Right kidney (tissue), 1 donor: ENCODE measurements around the gene FYCO1.

Source experiments
- DNase-seq: peaks from one replicate; pipeline ENCODE4 v3.0.0-alpha.2; 2016

Gene FYCO1

GRCh38 chr3:45942051-45942825, 53.4 kb downstream of the FYCO1 start:
- no peak for DNase-seq

DNA sequence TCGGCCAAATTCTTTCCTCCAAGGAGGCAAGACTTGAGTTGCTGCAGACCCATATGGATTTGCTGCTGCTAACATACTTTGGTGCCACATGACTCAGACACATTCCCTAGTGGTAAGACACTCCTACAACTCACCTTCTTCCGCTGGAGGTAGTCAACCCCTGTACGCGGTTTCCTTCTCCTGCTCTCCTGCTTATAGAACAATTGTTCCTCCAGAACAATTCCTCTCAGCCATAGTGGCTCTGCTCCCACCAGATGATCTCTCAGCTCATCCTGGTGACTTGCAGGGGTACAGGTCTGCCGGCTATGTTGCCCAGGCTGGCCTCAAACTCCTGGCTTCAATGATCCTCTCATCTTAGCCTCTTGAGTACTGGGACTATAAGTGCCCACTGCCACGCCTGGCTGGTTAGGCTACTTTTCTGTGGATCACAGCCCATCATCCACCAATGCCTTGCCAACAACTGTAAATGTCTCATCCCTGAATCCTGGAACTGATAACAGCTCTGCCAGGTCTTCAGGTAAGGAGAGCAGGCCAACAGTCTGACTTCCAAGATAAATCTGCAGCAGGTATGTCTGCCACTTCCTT, 54.8 kb downstream of the FYCO1 start:
- no peak for DNase-seq

GRCh38 chr3:45940004-45940780, 55.4 kb downstream of the FYCO1 start:
- no peak for DNase-seq

GRCh38 chr3:45939341-45939771, 56.3 kb downstream of the FYCO1 start:
- no peak for DNase-seq

DNA sequence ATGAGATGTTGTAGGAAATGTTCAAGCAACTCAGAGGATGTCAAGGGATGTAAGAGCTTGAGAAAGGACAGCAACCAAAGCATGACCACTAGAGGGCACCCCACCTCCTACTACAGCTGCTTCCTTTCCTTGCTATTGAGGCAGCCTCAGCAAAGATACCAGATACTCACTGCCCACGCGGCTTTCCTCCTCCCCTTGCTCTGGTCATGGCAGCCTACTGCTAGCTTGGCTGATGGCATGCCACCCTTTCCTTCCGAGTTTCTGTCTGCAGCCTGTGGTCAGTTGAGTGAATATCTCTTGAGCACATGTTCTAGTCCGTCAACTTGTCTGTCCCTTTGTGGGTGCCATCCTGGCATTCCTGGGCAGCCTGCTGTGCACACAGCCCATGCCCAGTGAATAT, 56.8 kb downstream of the FYCO1 start:
- DNase-seq, result peak; percentile 29

DNA sequence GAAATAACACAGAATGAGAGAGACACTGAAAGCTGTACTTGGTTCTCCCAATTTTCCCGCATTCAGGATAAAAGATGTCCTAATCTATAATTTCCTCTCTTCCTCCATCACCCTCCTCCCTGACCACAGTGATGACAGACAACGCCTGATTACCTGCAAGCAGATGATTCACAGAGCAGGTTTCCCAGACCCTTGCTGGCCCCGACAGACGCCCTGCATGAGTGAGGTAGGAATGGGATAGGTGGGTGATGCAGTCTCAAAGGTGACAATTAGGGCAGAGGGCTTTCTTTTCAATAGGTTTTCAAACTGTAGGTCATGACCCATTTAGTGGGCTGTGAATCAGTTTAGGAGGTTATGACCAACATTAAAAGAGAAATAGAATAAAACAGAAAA, 57.6 kb downstream of the FYCO1 start:
- DNase-seq, result no peak

GRCh38 chr3:45937206-45938042, 58.2 kb downstream of the FYCO1 start:
- DNase-seq, result no peak

GRCh38 chr3:45936261-45936660, 59.4 kb downstream of the FYCO1 start:
- no peak for DNase-seq

DNA sequence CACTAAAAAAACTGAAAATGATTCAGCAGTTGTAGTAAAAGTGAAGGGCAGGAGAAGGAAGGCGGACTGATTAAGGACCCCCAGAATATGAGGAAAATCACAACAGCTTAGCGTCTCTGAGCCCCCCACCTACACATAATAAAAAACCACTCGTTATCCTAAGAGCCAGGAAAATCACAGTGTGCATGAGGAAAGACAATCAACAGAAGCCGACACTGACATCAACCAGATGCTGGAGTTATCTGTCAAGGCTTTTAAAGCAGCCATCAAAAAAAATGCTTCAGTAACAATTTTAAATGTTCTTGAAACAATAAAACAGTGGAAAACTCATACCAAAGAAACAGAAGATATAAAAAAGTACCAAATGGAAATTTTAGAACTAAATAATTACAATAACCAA, 62.0 kb downstream of the FYCO1 start:
- DNase-seq, result no peak

GRCh38 chr3:45932112-45932511, 63.5 kb downstream of the FYCO1 start:
- DNase-seq, result no peak

- DNase-seq, result no peak
Observed at GRCh38 chr3:45931496-45931895, 64.1 kb downstream of the FYCO1 start.

DNA sequence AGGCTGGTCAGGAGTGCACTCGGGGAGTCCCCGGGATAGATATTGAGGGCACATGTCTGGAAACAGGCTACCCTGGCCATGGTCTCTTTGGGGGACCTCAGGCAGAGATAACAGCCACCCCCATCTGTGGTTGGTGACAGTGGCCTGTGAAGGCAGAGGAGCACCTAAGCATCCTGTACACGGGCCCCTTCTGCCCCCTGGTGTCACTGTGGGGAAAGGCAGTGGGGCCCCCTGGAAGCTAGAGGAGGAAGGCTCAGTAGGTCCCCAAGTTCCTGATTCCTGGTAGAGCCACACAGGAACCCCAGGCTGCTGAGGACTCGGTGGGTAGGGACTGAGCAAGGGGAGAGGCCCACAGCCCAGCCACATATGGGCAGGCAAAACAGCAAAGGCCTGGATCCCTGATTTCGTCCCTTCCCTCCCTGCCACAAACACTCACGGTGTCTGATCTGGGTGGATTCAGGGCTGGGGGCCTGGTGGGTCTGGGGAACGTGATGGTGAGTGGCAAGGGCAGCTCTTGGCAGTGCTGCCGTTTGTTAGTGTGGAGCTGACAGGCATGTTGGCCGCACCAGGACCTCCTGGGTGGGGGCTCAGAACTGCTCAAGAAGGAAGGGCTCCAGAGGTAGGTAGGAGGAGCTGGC, 66.5 kb downstream of the FYCO1 start:
- no peak for DNase-seq

- DNase-seq, result no peak
Observed at GRCh38 chr3:45927881-45928280, 67.7 kb downstream of the FYCO1 start.

GRCh38 chr3:45923755-45924154, 71.9 kb downstream of the FYCO1 start:
- DNase-seq, result no peak

DNA sequence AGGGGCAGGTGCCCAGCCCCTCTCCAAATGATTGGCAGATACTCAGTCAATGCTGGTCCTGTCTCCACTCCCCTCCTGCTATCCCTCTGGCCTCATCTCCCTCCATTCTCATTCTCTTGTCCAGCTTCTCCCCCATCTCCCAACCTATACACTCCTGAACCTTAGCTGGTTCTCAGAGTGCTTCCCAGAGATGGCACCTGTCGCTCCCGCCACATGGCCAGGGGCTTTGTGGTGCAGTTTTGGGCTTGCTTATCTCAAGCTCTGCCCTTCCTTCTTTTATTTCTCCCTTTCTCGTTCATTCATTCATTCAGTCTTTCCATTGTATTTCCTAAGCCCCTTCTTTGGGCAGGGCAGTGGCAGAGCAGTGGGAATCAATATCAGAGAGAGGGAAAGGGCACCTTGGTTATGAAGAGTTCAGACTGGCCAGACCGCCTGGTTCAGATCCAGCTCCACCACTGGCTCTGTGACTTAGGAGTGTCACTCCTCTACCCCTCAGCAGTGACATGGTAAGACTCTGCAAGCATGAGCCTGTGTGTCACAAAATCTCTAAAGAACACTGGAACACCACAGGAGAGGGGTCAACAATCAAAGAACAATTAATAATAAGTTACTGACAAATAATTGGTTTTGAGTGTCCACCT, 72.6 kb downstream of the FYCO1 start:
- DNase-seq, result no peak

DNA sequence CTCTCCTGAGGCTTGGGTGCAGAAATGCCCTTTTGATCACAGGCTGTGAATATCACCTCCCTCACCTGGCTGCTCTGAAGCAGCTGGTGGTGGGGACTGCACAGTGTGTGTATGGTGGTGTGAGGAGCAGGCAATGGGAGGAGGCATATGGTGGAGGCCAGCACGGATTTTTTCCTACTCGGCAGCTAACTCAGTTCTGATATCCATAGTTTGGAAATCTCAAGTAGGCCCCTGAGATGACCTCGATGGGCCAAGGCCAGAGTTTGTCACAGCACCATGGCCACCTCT, 73.6 kb downstream of the FYCO1 start:
- no peak for DNase-seq

DNA sequence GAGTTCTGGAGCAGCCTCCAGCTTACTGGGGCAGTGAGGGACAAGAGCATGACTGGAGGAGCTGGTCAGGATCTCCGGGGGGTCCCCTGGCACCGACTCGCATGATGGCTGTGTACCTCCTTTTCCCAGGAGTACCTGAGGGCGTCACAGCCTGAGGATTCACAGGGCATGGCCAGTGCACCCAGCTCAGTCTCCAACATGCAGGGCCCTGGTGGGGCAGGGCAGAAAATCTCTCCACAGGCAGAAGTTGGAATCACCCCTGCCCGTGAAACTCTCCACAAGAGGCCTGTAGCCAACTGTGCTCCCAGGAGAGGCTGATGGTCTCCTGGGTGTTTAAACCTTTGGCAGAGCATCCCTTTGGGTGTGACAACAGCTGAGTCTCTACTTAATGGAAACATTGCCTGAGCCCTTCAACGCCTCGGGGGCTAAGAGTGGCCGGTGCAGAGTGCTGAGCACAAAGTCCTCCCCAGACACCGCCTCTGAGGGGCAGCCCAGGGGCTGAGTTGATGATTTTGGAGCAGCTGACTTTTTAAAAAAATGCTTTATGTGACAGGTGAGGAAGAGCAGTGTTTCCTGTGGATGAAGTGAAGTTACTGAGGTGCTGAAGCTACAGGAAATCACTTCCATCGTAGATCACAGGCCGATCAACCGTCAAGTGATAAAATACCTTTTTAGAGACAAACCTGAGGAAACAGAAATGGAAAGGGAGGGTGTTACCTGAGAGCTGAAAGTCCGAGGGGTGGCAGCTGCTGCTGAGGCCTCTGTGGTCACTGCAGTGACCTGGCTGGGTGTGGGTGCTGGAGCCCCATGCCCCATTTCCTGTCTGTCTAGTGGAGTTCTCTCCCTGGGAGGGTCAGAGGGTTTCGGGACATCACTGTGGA, 74.2 kb downstream of the FYCO1 start:
- no peak for DNase-seq

- DNase-seq, result no peak
Observed at GRCh38 chr3:45917146-45917898, 78.3 kb downstream of the FYCO1 start.

DNA sequence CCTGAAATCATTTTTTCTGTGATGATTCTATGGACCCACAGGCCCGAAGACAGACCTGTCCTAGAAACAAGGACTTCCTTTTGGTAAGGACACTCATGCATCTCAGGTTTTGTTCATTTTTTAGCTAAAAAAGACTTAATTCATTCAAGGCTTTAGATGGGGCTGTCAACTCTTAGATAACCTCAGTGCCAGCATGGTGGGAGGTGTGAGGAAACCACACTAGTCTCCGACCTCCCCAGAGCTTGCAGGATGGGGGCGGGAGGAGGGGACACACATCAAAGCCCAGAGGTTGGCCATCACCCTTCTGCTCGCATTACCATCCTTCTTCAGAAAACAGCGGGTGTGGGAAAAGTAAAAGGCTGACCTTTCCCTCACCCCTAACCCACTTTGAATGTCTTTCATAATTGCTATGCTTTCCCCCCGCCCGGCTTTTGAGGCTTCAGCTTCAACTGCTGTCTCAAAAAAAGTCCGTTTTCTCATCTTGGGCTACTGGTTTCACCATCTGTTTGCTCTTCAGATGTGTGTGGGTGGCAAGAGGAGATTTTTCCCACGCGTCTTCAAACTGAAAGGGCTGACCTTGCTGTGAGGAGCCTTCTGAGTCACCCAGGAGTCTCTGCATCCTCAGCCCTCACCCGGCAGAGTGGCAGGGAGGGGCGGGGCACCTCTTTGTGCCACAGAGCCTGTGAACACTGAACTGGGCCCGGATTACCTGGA, 79.9 kb downstream of the FYCO1 start:
- no peak for DNase-seq
